Activated naive CD8-positive, alpha-beta T cell treated with anti-CD3 and anti-CD28 coated beads, Interleukin-2, amount 10 ng/mL, durations not matched to agents 7 days and 5 days (primary cell): ENCODE measurements around the gene DNASE1L2. TPM values are rescaled to one million over a fixed set of nuclear protein-coding genes. Genes with fewer than 3 reads are reported as not detected.
"Not testable (repeated sequence)": the region's sequence is repeated elsewhere in the genome, so short reads cannot be mapped to it uniquely, and the experiment has no call there.

Experiments
- ATAC-seq: fragments of 150-1000 bp; cut with Tn5 transposase; one replicate; pipeline ENCODE4 v1.10.0; 2021; ENCODE audit warnings: low read depth, moderate library complexity
- POLR2A ChIA-PET: fragments of 350-600 bp; sonication (Branson Sonifier 250); formaldehyde crosslinking; loops from one replicate; lab custom pipeline; 2021; ENCODE audit warnings: antibody characterized with exemption; lab: Charles Lee
- DNase-seq: peaks from one replicate; pipeline ENCODE4 v3.0.0; 2021
- H3K27ac Mint-ChIP-seq: one replicate; pipeline ENCODE4 v1.8.0; 2022; ENCODE audit warnings: mild to moderate bottlenecking, mixed read lengths
- H3K27me3 Mint-ChIP-seq: one replicate; pipeline ENCODE4 v1.8.0; 2022; ENCODE audit warnings: mild to moderate bottlenecking, moderate library complexity, mixed read lengths
- H3K36me3 Mint-ChIP-seq: one replicate; pipeline ENCODE4 v1.8.0; 2021; ENCODE audit warnings: mild to moderate bottlenecking, mixed read lengths
- H3K4me1 Mint-ChIP-seq: one replicate; pipeline ENCODE4 v1.8.0; 2021; ENCODE audit warnings: mixed read lengths
- H3K4me3 Mint-ChIP-seq: one replicate; pipeline ENCODE4 v1.8.0; 2022; ENCODE audit warnings: mild to moderate bottlenecking, moderate library complexity, mixed read lengths
- H3K9me3 Mint-ChIP-seq: one replicate; pipeline ENCODE4 v1.8.0; 2021; ENCODE audit warnings: mixed read lengths
- total RNA-seq, 2 experiments: library from RNA; stranded (reverse); gene quantifications; one replicate each; pipeline ENCODE4 v1.2.3, GENCODE V29; 2021

Gene DNASE1L2
- total RNA-seq, 2 experiments from 2014 or later = 2.2 to 3.2 TPM

GRCh38 chr16:2196162-2196980 lies 39.9 kb upstream of the DNASE1L2 start, which contains the start of gene CASKIN1:
TSS of gene CASKIN1 (minus strand) at chr16:2196605. CDS start at chr16:2196432, 173 bp downstream.
- H3K27me3 Mint-ChIP-seq = peaks cover 40% of the 10 kb centered on the region
- H3K27ac Mint-ChIP-seq = no peak within 1 kb of the TSS
- POLR2A ChIA-PET = interaction anchor here (0.5 to 1.9 kb wide), 3 partner anchors 9 to 123 kb away, joined by 3 to 8 read pairs (median 6); partner anchors contain the start of genes MLST8 and TRAF7
- no peaks in the 10 kb centered on the region for H3K36me3 Mint-ChIP-seq
- no peaks in the 10 kb centered on the region for H3K9me3 Mint-ChIP-seq
- DNase-seq = no peak
- peaks cover 1% of the 10 kb centered on the region for H3K4me1 Mint-ChIP-seq
- H3K4me3 Mint-ChIP-seq = peak within 1 kb of the TSS; percentile 48
- ATAC-seq = peak; percentile 38

GRCh38 chr16:2196981-2197511 lies 39.2 kb upstream of the DNASE1L2 start:
- DNase-seq = no peak
- Mint-ChIP-seq H3K4me1 (peaks cover 1% of the 10 kb centered on the region), H3K27me3 (peaks cover 40% of the 10 kb centered on the region), H3K36me3 (no peaks in the 10 kb centered on the region), H3K4me3 (peak overlapping the region; percentile 35), H3K27ac (no peak overlapping the region), H3K9me3 (no peaks in the 10 kb centered on the region)
- POLR2A ChIA-PET = interaction anchor here (0.5 kb wide), 1 partner anchor 122 kb away, joined by 3 read pairs; no protein-coding TSS in a partner anchor
- no peak for ATAC-seq

- Mint-ChIP-seq H3K27ac (no peak overlapping the region), H3K4me3 (no peak overlapping the region), H3K36me3 (no peaks in the 10 kb centered on the region), H3K9me3 (no peaks in the 10 kb centered on the region), H3K27me3 (peaks cover 39% of the 10 kb centered on the region), H3K4me1 (peaks cover 1% of the 10 kb centered on the region)
- POLR2A ChIA-PET = no interaction called here
- no peak for DNase-seq
- no peak for ATAC-seq
Measured at GRCh38 chr16:2197765-2198164, 38.5 kb upstream of the DNASE1L2 start.

DNA sequence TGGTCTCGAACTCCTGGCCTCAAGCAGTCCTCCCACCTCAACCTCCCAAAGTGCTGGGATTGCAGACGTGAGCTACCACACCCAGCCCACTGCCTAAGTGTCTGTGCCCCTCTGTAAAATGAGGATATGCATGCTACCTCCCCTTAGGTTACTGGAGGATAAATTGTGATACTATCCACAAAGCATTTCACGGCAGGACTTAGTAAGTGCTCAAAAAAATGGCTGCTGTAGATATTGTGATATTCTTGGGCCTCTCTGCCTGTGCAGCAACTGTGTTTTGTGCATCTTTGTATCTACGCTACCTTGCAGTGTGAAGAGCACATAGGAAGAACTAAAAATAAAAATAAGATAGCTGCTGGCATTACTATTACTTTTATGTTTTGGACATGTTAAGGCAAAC lies 38.0 kb upstream of the DNASE1L2 start:
- no peaks in the 10 kb centered on the region for H3K9me3 Mint-ChIP-seq
- H3K36me3 Mint-ChIP-seq = no peaks in the 10 kb centered on the region
- DNase-seq (no peak), ATAC-seq (no peak)
- H3K27ac Mint-ChIP-seq = no peak overlapping the region
- peaks cover 1% of the 10 kb centered on the region for H3K4me1 Mint-ChIP-seq
- H3K4me3 Mint-ChIP-seq = no peak overlapping the region
- peaks cover 39% of the 10 kb centered on the region for H3K27me3 Mint-ChIP-seq
- POLR2A ChIA-PET = no interaction called here

DNA sequence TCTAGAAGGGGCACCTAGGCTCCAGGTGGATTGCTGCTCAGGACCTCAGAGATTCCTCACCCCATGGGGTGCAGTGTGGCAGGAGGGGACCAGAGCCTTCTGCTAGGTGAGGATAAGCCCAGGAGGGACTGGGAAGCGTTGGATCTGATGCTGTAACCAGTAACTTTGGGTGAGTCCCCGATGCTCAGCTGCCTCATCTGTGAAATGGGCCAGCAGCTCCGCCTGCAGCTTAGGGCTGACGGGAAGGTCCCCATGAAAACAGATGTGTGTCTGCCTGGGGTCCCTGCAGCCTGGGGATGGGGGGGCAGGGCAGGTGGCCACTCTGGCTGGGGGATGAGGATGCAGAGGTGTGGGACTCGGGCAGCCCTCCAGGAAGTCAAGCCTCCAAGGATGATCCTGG lies 37.1 kb upstream of the DNASE1L2 start:
- Mint-ChIP-seq H3K27me3 (peaks cover 36% of the 10 kb centered on the region), H3K9me3 (no peaks in the 10 kb centered on the region), H3K4me1 (peaks cover 1% of the 10 kb centered on the region), H3K36me3 (no peaks in the 10 kb centered on the region), H3K27ac (no peak overlapping the region), H3K4me3 (no peak overlapping the region)
- ATAC-seq (no peak), DNase-seq (no peak)
- POLR2A ChIA-PET = no interaction called here

GRCh38 chr16:2199621-2200139 lies 36.6 kb upstream of the DNASE1L2 start:
- ATAC-seq (no peak), DNase-seq (no peak)
- H3K4me3 Mint-ChIP-seq = no peak overlapping the region
- POLR2A ChIA-PET = no interaction called here
- no peak overlapping the region for H3K27ac Mint-ChIP-seq
- H3K4me1 Mint-ChIP-seq = peaks cover 5% of the 10 kb centered on the region
- H3K27me3 Mint-ChIP-seq = peaks cover 32% of the 10 kb centered on the region
- no peaks in the 10 kb centered on the region for H3K36me3 Mint-ChIP-seq
- no peaks in the 10 kb centered on the region for H3K9me3 Mint-ChIP-seq

GRCh38 chr16:2200313-2200712 lies 35.9 kb upstream of the DNASE1L2 start:
- POLR2A ChIA-PET = no interaction called here
- no peak overlapping the region for H3K27ac Mint-ChIP-seq
- H3K27me3 Mint-ChIP-seq = peaks cover 28% of the 10 kb centered on the region
- H3K4me1 Mint-ChIP-seq = peaks cover 5% of the 10 kb centered on the region
- ATAC-seq = no peak
- DNase-seq = no peak
- no peaks in the 10 kb centered on the region for H3K36me3 Mint-ChIP-seq
- no peaks in the 10 kb centered on the region for H3K9me3 Mint-ChIP-seq
- H3K4me3 Mint-ChIP-seq = no peak overlapping the region

DNA sequence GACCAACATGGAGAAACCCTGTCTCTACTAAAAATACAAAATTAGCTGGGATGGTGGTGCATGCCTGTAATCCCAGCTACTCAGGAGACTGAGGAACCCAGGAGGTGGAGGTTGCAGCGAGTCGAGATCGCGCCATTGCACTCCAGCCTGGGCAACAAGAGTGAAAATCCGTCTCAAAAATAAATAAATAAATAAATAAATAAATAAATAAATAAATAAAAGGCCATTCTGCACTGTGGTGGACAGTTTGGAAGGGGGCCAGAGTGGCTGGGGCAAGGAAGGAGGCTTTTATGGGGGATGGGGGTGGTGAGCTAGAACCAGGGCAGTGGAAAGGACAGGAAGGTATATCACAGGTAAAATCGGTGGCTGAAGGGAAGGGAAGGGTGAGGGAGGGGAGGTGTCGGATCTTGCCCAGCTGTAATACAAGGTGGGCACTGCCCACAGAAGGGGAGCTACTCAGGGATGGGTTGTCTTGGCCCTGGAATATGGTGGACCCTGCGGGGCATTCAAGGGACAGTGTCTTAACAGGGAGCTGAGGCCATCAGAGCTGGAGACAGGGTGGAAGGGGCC lies 33.0 kb upstream of the DNASE1L2 start:
- not testable (repeated sequence) for H3K9me3 Mint-ChIP-seq, DNase-seq, ATAC-seq, H3K36me3 Mint-ChIP-seq
- H3K27ac Mint-ChIP-seq = peak overlapping the region; percentile 21
- H3K4me1 Mint-ChIP-seq = peaks cover 14% of the 10 kb centered on the region
- H3K27me3 Mint-ChIP-seq = peaks cover 13% of the 10 kb centered on the region
- H3K4me3 Mint-ChIP-seq = peak overlapping the region; percentile 5
- POLR2A ChIA-PET = interaction anchor here (1.0 kb wide), 1 partner anchor 48 kb away, joined by 5 read pairs; the partner anchor contains the start of gene TRAF7

GRCh38 chr16:2204416-2205103 lies 31.7 kb upstream of the DNASE1L2 start:
- peaks cover 6% of the 10 kb centered on the region for H3K36me3 Mint-ChIP-seq
- H3K4me3 Mint-ChIP-seq = peak overlapping the region; percentile 77
- POLR2A ChIA-PET = interaction anchor here (0.6 to 3.0 kb wide), 6 partner anchors 9 to 49 kb away, joined by 3 to 32 read pairs (median 6); partner anchors contain the start of genes E4F1, ECI1, PGP and TRAF7
- no peaks in the 10 kb centered on the region for H3K9me3 Mint-ChIP-seq
- H3K4me1 Mint-ChIP-seq = peaks cover 14% of the 10 kb centered on the region
- DNase-seq (no peak), ATAC-seq (no peak)
- H3K27ac Mint-ChIP-seq = peak overlapping the region; percentile 70
- peaks cover 7% of the 10 kb centered on the region for H3K27me3 Mint-ChIP-seq

GRCh38 chr16:2205104-2205966 lies 30.9 kb upstream of the DNASE1L2 start, which contains the start of gene MLST8:
TSS of gene MLST8 (plus strand) at chr16:2205454. CDS start at chr16:2206086, 632 bp downstream.
- peaks cover 14% of the 10 kb centered on the region for H3K4me1 Mint-ChIP-seq
- ATAC-seq = peak; percentile 81
- no peaks in the 10 kb centered on the region for H3K9me3 Mint-ChIP-seq
- POLR2A ChIA-PET = interaction anchor here (0.6 to 3.0 kb wide), 8 partner anchors 10 to 310 kb away, joined by 3 to 32 read pairs (median 5); partner anchors contain the start of genes ECI1, PGP, RPS2 and TRAF7
- peak; percentile 98 for DNase-seq
- peaks cover 7% of the 10 kb centered on the region for H3K36me3 Mint-ChIP-seq
- peak within 1 kb of the TSS; percentile 82 for H3K4me3 Mint-ChIP-seq
- H3K27me3 Mint-ChIP-seq = peaks cover under 1% of the 10 kb centered on the region
- peak within 1 kb of the TSS; percentile 87 for H3K27ac Mint-ChIP-seq

DNA sequence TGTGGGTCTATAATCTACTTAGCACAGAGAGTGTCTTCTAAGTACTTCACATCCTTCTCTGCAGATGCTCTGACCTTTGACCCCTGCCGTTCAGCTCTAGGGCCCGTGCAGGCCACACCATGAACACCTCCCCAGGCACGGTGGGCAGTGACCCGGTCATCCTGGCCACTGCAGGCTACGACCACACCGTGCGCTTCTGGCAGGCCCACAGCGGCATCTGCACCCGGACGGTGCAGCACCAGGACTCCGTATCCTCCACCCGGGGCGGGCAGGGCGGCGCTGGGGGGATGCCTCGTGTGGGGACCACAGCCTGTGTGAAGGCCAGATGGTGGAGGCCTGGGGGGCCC lies 30.3 kb upstream of the DNASE1L2 start:
- ATAC-seq (peak; percentile 30), DNase-seq (no peak)
- Mint-ChIP-seq H3K27ac (peak overlapping the region; percentile 87), H3K4me3 (peak overlapping the region; percentile 81), H3K36me3 (peaks cover 8% of the 10 kb centered on the region), H3K4me1 (peaks cover 14% of the 10 kb centered on the region), H3K9me3 (no peaks in the 10 kb centered on the region), H3K27me3 (no peaks in the 10 kb centered on the region)
- POLR2A ChIA-PET = interaction anchor here (0.6 to 3.0 kb wide), 7 partner anchors 9 to 310 kb away, joined by 3 to 32 read pairs (median 3); partner anchors contain the start of genes ECI1, PGP and TRAF7

DNA sequence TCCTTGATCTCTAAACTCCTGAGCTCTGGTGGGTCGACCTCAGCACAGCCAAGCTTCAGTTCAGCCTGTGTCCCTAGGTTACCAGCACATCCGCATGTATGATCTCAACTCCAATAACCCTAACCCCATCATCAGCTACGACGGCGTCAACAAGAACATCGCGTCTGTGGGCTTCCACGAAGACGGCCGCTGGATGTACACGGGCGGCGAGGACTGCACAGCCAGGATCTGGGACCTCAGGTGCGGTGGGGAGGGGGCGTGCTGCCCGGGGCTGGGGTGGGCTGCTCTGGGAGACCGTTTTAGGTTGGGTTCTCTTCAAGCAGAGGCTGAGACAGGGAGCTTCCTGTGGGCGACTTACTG lies 29.8 kb upstream of the DNASE1L2 start:
- Mint-ChIP-seq H3K36me3 (peaks cover 8% of the 10 kb centered on the region), H3K9me3 (no peaks in the 10 kb centered on the region), H3K27me3 (no peaks in the 10 kb centered on the region), H3K4me3 (peak overlapping the region; percentile 81), H3K4me1 (peaks cover 14% of the 10 kb centered on the region), H3K27ac (peak overlapping the region; percentile 87)
- DNase-seq (no peak), ATAC-seq (no peak)
- POLR2A ChIA-PET = interaction anchor here (0.7 to 3.0 kb wide), 5 partner anchors 8 to 51 kb away, joined by 3 to 32 read pairs (median 3); partner anchors contain the start of genes PGP and TRAF7
